HepG2 (cell line): ENCODE measurements around the gene CIAO3. TPM values are rescaled to one million over a fixed set of nuclear protein-coding genes. Genes with fewer than 3 reads are reported as not detected.
A peak's percentile ranks its signal among the peaks of the same experiment; 100 is the strongest.

Experiments
- ATAC-seq: fragments of 200-7000 bp; cut with Tn5 transposase; 3 replicates; pipeline ENCODE4 v1.9.1; 2020; ENCODE audit warnings: mild to moderate bottlenecking, moderate library complexity
- BruUV-seq: library from RNA; stranded (reverse); fragments of 400-500 nt; replicated peaks from 2 replicates; lab custom pipeline; 2021; lab: Mats Ljungman, UMichigan
- CTCF ChIA-PET: fragments of 300-600 bp; formaldehyde crosslinking; extraction: SDS; loops from one replicate; lab custom pipeline; 2021; ENCODE audit warnings: low total read pairs, inconsistent platforms, low intra/inter-chr PET ratio; lab: Yijun Ruan, JAX
- POLR2A ChIA-PET: fragments of 350-600 bp; sonication (Branson Sonifier 250); formaldehyde crosslinking; loops from one replicate; lab custom pipeline; 2020; ENCODE audit warnings: antibody characterized with exemption, inconsistent platforms; lab: Yijun Ruan, JAX
- DNase-seq: peaks from one replicate; pipeline ENCODE4 v3.0.0-alpha.2; 2015; ENCODE audit warnings: low spot score
- FAIRE-seq: peaks from 3 replicates; lab custom pipeline; 2011; peaks lifted over from hg19 to GRCh38; lab: Jason Lieb, UNC
- H2AFZ ChIP-seq: one replicate; pipeline ENCODE4 v1.6.1; 2011; ENCODE audit warnings: low read length, inconsistent platforms
- H3K27ac ChIP-seq: fragments of 300-600 bp; 3 replicates; pipeline ENCODE4 v1.8.0; 2011; ENCODE audit warnings: mixed run types, mild to moderate bottlenecking, mixed read lengths, low read length, inconsistent platforms; ENCODE audit not compliant: insufficient read depth; ENCODE audit errors: extremely low read length
- H3K27me3 ChIP-seq, 2 experiments: fragments of 200-600 bp in 1 of 2; 2 replicates in 1 of 2; 3 replicates in 1 of 2; pipeline versions ENCODE4 v1.6.0 to v1.8.0; 2011; ENCODE audit warnings: low read length in 2 of 2, mild to moderate bottlenecking in 2 of 2, moderate library complexity in 2 of 2, inconsistent platforms in 1 of 2; ENCODE audit not compliant: insufficient read depth in 2 of 2, control insufficient read depth in 1 of 2
- H3K36me3 ChIP-seq, 2 experiments: fragments of 200-600 bp in 1 of 2; replicated peaks in 1 of 2; 2 replicates in 1 of 2; 3 replicates in 1 of 2; pipeline versions ENCODE4 v1.5.1 to v1.8.0; 2011; ENCODE audit warnings: low read length in 2 of 2, inconsistent platforms in 1 of 2; ENCODE audit not compliant: insufficient read depth in 2 of 2, control insufficient read depth in 1 of 2
- H3K4me1 ChIP-seq: 2 replicates; pipeline ENCODE4 v1.5.1; 2012; ENCODE audit warnings: low read length, inconsistent platforms; ENCODE audit not compliant: insufficient read depth
- H3K4me2 ChIP-seq: 2 replicates; pipeline ENCODE4 v1.6.0; 2011; ENCODE audit warnings: low read depth, low read length, inconsistent platforms
- H3K4me3 ChIP-seq, 3 experiments: fragments of 200-600 bp in 1 of 3; sonication (generic), shearing (Covaris generic) in 1 of 3; replicated peaks in 1 of 3; 2 replicates each; pipeline ENCODE4 v1.5.1; 2011 to 2016; ENCODE audit warnings: low read length in 3 of 3, inconsistent platforms in 2 of 3, low read depth in 2 of 3, mild to moderate bottlenecking in 2 of 3, control low read depth in 1 of 3, mixed read lengths in 1 of 3; ENCODE audit not compliant: insufficient read depth in 1 of 3
- H3K79me2 ChIP-seq: one replicate; pipeline ENCODE4 v1.6.1; 2011; ENCODE audit warnings: low read length, inconsistent platforms; ENCODE audit not compliant: insufficient read depth
- H3K9ac ChIP-seq: 2 replicates; pipeline ENCODE4 v1.6.0; 2011; ENCODE audit warnings: mild to moderate bottlenecking, low read depth, low read length, inconsistent platforms; ENCODE audit not compliant: insufficient read depth
- H3K9me3 ChIP-seq: 2 replicates; pipeline ENCODE4 v1.5.1; 2012; ENCODE audit warnings: mild to moderate bottlenecking, low read length
- H4K20me1 ChIP-seq: 2 replicates; pipeline ENCODE4 v1.6.0; 2011; ENCODE audit warnings: inconsistent platforms, mild to moderate bottlenecking, low read length, moderate library complexity; ENCODE audit not compliant: insufficient read depth
- EZH2 ChIP-seq: conservative IDR thresholded peaks from 2 replicates; pipeline ENCODE4 v1.6.1; 2012; ENCODE audit warnings: mild to moderate bottlenecking, low read depth, low read length, moderate library complexity
- HNRNPL ChIP-seq: fragments of 200-400 bp; formaldehyde crosslinking; IDR thresholded peaks from 2 replicates; pipeline ENCODE4 v1.6.1; 2017; ENCODE audit warnings: mild to moderate bottlenecking, low read depth, low read length
- HNRNPUL1 ChIP-seq: fragments of 200-400 bp; formaldehyde crosslinking; IDR thresholded peaks from 2 replicates; pipeline ENCODE4 v1.6.1; 2017; ENCODE audit warnings: low read depth, mild to moderate bottlenecking, low read length, moderate library complexity
- MEIS2 ChIP-seq: sonication (generic); formaldehyde crosslinking; IDR thresholded peaks from 2 replicates; pipeline ENCODE4 v1.9.0; 2021; ENCODE audit warnings: mild to moderate bottlenecking, missing genetic modification reagents
- TARDBP ChIP-seq: sonication (generic); formaldehyde crosslinking; IDR thresholded peaks from 2 replicates; pipeline ENCODE4 v1.8.0; 2022; ENCODE audit warnings: mild to moderate bottlenecking, missing genetic modification reagents
- ZNF616 ChIP-seq: sonication (generic); formaldehyde crosslinking; IDR thresholded peaks from 2 replicates; pipeline ENCODE4 v1.5.0; 2020; ENCODE audit warnings: low read depth, mild to moderate bottlenecking, missing genetic modification reagents
- ZNF775 ChIP-seq: sonication (generic); formaldehyde crosslinking; IDR thresholded peaks from 2 replicates; pipeline ENCODE4 v1.4.0; 2020; ENCODE audit warnings: missing genetic modification reagents, mild to moderate bottlenecking, moderate library complexity, borderline replicate concordance
- ZSCAN30 ChIP-seq: sonication (generic); formaldehyde crosslinking; IDR thresholded peaks from 2 replicates; pipeline ENCODE4 v1.5.0; 2020; ENCODE audit warnings: mild to moderate bottlenecking, missing genetic modification reagents
- WGBS: methylation state at CpG from one replicate; pipeline ENCODE4 v1.1.6; 2017; ENCODE audit warnings: low lambda C conversion rate; 5-methylcytosine and 5-hydroxymethylcytosine counted together
- in situ Hi-C: cut with HindIII; loops from 2 replicates; pipeline ENCODE4 v1.10.0; 2017; ENCODE audit warnings: low pct_unique_long_range_greater_than_20kb; ENCODE audit not compliant: extremely low pct_ligation_motif_present
- intact Hi-C: fragments of 100-400 bp; cut with micrococcal nuclease; formaldehyde crosslinking; loops from one replicate; pipeline ENCODE4 v1.10.0; 2022; ENCODE audit not compliant: unreplicated experiment
- polyA plus RNA-seq, 8 experiments: library from polyadenylated mRNA; depleted of rRNA in 3 of 8; stranded (reverse) in 7 of 8; unstranded in 1 of 8; fragments of >200 nt; fragmentation: Illumina TruSeq in 4 of 8; extraction: Trizol in 4 of 8; gene quantifications; 2 replicates each; pipeline versions ENCODE4 v1.2.1 to v1.2.3, GENCODE V29; 2011 to 2016; ENCODE audit warnings: low read depth in 4 of 8, missing spikeins in 1 of 8, mixed read lengths in 1 of 8; ENCODE audit not compliant: insufficient read depth in 1 of 8
- total RNA-seq, 5 experiments: library from RNA; depleted of rRNA; stranded (reverse); fragments of >200 nt; fragmentation: Illumina TruSeq; extraction: Trizol; gene quantifications; 2 replicates each; pipeline ENCODE4 v1.2.3, GENCODE V29; 2016; ENCODE audit warnings: low read depth in 1 of 5
- TF ChIP-seq, protein P1 (sequence below): sonication (generic); formaldehyde crosslinking; IDR thresholded peaks from 2 replicates; pipeline ENCODE4 v1.4.0; 2020; ENCODE audit warnings: missing genetic modification reagents; ENCODE audit errors: not compliant biosample characterization

The CIAO3 gene
- total and polyA plus RNA-seq, 2 of the 13 experiments (the other 11 are each of a cell fraction or from before 2014, with no cell fraction given) = 21.7 to 25.0 TPM

DNA sequence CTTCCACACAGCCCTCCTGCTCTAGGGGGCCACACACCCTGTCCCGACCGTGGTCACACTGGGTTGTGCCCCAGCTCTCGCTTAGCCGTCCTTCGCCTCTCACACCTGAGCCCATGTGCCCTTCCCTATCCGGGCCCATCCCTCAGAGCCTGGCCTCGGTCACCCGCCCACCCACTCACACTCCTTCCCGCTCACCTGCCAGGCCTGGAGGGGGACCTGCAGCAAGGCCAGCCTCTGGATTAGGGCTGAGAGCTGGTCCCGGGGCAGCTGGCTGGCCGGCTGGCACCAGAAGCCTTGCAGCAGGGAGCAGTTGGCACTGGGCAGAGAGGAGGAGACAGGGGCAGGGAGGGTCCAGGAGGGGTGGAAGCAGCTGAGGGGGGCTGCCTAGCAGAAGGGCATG, 37.6 kb upstream of the CIAO3 start:
- TF ChIP-seq ZNF616 (CRISPR knock-in tag) (no peak), MEIS2 (CRISPR knock-in tag) (no peak), ZNF775 (no peak), ZSCAN30 (CRISPR knock-in tag) (no peak), HNRNPUL1 (no peak), HNRNPL (0 out of 2 replicates have a peak, but pooled peaks have one; percentile 53), TARDBP (CRISPR knock-in tag) (no peak)
- DNase-seq (no peak), ATAC-seq (no peak), FAIRE-seq (no peak)
- Histone ChIP-seq H3K4me3 (no peak overlapping the region), H3K4me2 (no peak overlapping the region), H2AFZ (no peak overlapping the region), H3K27ac (no peak overlapping the region), H3K79me2 (no peaks in the 10 kb centered on the region), H3K36me3 (no peaks in the 10 kb centered on the region), H3K9me3 (no peaks in the 10 kb centered on the region), H3K27me3 (peaks cover 16 to 77% of the 10 kb centered on the region in 2 experiments), H4K20me1 (0 out of 2 replicates have a peak, but pooled peaks cover 2% of the 10 kb centered on the region), H3K4me1 (no peaks in the 10 kb centered on the region), H3K9ac (no peak overlapping the region)
- CTCF ChIA-PET = no interaction called here
- BruUV-seq = no TSS peak
- POLR2A ChIA-PET = no interaction called here
- intact Hi-C loops = no loop called here
- in situ Hi-C loops = no loop called here
- WGBS = 48% methylated on average over 5 of the region's 11 CpGs

DNA sequence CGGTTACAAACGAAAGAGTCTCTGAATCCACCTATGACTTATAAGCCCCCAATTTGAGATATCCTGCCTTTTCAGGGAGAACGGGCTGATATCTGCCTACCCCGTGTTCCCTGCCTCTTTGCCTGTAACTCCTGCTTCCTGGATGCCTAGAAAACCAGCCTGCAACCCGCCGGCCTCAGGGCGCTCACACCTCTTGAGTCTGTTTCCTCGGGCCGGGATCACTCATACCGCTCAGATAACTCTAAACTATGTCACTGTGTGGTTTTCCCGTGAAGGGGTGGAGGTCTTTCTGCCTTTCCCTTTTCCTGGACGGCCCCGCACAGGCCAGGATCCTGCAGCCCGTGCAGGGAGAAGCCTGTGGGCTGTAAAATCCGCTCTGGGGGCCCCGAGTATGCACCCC, 37.0 kb upstream of the CIAO3 start:
- H3K9ac ChIP-seq = no peak overlapping the region
- H3K36me3 ChIP-seq = no peaks in the 10 kb centered on the region
- ATAC-seq = no peak
- peaks cover 15 to 71% of the 10 kb centered on the region in 2 experiments for H3K27me3 ChIP-seq
- WGBS = 19% methylated on average over 12 of the region's 16 CpGs
- H3K4me3 ChIP-seq = no peak overlapping the region
- BruUV-seq = no TSS peak
- POLR2A ChIA-PET = no interaction called here
- DNase-seq = no peak
- intact Hi-C loops = no loop called here
- no peak overlapping the region for H3K4me2 ChIP-seq
- H3K27ac ChIP-seq = no peak overlapping the region
- in situ Hi-C loops = no loop called here
- 0 out of 2 replicates have a peak, but pooled peaks have one; percentile 37 for TF ChIP-seq EZH2
- TF ChIP-seq, protein P1, sequence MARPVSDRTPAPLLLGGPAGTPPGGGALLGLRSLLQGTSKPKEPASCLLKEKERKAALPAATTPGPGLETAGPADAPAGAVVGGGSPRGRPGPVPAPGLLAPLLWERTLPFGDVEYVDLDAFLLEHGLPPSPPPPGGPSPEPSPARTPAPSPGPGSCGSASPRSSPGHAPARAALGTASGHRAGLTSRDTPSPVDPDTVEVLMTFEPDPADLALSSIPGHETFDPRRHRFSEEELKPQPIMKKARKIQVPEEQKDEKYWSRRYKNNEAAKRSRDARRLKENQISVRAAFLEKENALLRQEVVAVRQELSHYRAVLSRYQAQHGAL (CRISPR knock-in tag) = no peak
- CTCF ChIA-PET = no interaction called here
- no peaks in the 10 kb centered on the region for H3K79me2 ChIP-seq
- no peak overlapping the region for H2AFZ ChIP-seq
- FAIRE-seq = no peak
- 0 out of 2 replicates have a peak, but pooled peaks cover 2% of the 10 kb centered on the region for H4K20me1 ChIP-seq
- H3K9me3 ChIP-seq = no peaks in the 10 kb centered on the region
- H3K4me1 ChIP-seq = no peaks in the 10 kb centered on the region
